B cell (primary cell): Measurements from ENCODE around the gene SEC61A1. TPM values are rescaled to one million over a fixed set of nuclear protein-coding genes. Genes with fewer than 3 reads are reported as not detected.

Source experiments
- ATAC-seq: fragments of 200-7000 bp; cut with Tn5 transposase; one replicate; pipeline ENCODE4 v1.10.0; 2021; ENCODE audit warnings: low read depth, mild to moderate bottlenecking, moderate number of reproducible peaks, moderate library complexity
- CTCF ChIA-PET: fragments of 350-600 bp; sonication (Branson Sonifier 250); formaldehyde crosslinking; loops from one replicate; lab custom pipeline; 2021; ENCODE audit warnings: antibody characterized with exemption, inconsistent platforms; lab: Charles Lee
- POLR2A ChIA-PET: fragments of 350-600 bp; sonication (Branson Sonifier 250); formaldehyde crosslinking; loops from one replicate; lab custom pipeline; 2021; ENCODE audit warnings: antibody characterized with exemption; lab: Charles Lee
- DNase-seq: peaks from one replicate; pipeline ENCODE4 v3.0.0; 2013
- H2AFZ ChIP-seq: 2 replicates; pipeline ENCODE4 v1.6.1; 2012; ENCODE audit warnings: mild to moderate bottlenecking, low read depth, low read length; ENCODE audit not compliant: insufficient read depth, poor library complexity, severe bottlenecking
- H3K27ac ChIP-seq, 2 donors: 1 replicate in 1 of 2; 2 replicates in 1 of 2; pipeline ENCODE4 v1.5.1; 2012 to 2013; ENCODE audit warnings: low read length in 2 of 2, mild to moderate bottlenecking in 2 of 2, moderate library complexity in 1 of 2
- H3K27me3 ChIP-seq, 4 experiments: fragments of 200-600 bp in 1 of 4; sonication (generic) in 1 of 4; replicated peaks in 1 of 4; 1 replicate in 2 of 4; 2 replicates in 2 of 4; pipeline versions ENCODE4 v1.6.1 to v1.7.0; 2013 to 2016; ENCODE audit warnings: low read length in 3 of 4, mild to moderate bottlenecking in 2 of 4, mixed read lengths in 1 of 4, moderate library complexity in 1 of 4; ENCODE audit not compliant: insufficient read depth in 4 of 4, control insufficient read depth in 3 of 4; ENCODE audit errors: control extremely low read depth in 1 of 4
- H3K36me3 ChIP-seq, 2 experiments: replicated peaks in 1 of 2; 1 replicate in 1 of 2; 2 replicates in 1 of 2; pipeline versions ENCODE4 v1.6.1 to v1.7.1; 2013; ENCODE audit warnings: low read length in 1 of 2; ENCODE audit not compliant: insufficient read depth in 2 of 2, control insufficient read depth in 1 of 2; ENCODE audit errors: control extremely low read depth in 1 of 2, extremely low read depth in 1 of 2
- H3K4me1 ChIP-seq, 2 donors: fragments of 200-600 bp in 1 of 2; sonication (generic) in 1 of 2; 1 replicate in 1 of 2; 2 replicates in 1 of 2; pipeline versions ENCODE4 v1.5.1 to v1.6.1; 2013 to 2017; ENCODE audit warnings: low read length in 2 of 2; ENCODE audit not compliant: control insufficient read depth in 2 of 2, insufficient read depth in 2 of 2
- H3K4me2 ChIP-seq: replicated peaks from 2 replicates; pipeline ENCODE3; 2012; ENCODE audit warnings: mild to moderate bottlenecking, low read depth, low read length; ENCODE audit not compliant: poor library complexity, severe bottlenecking
- H3K4me3 ChIP-seq, 5 experiments: fragments of 200-600 bp in 1 of 5; sonication (generic) in 1 of 5; 1 replicate in 3 of 5; 2 replicates in 2 of 5; pipeline versions ENCODE4 v1.5.1 to v1.7.0; 2011 to 2016; ENCODE audit warnings: low read length in 4 of 5, mild to moderate bottlenecking in 4 of 5, low read depth in 2 of 5, control low read depth in 1 of 5, moderate library complexity in 1 of 5; ENCODE audit not compliant: insufficient read depth in 1 of 5; ENCODE audit errors: control extremely low read depth in 1 of 5, extremely low read depth in 1 of 5
- H3K79me2 ChIP-seq: fragments of 200-600 bp; sonication (generic); one replicate; pipeline ENCODE4 v1.6.0; 2016; ENCODE audit warnings: low read length; ENCODE audit not compliant: control insufficient read depth, insufficient read depth
- H3K9ac ChIP-seq: fragments of 200-600 bp; sonication (generic); 2 replicates; pipeline ENCODE4 v1.6.1; 2017; ENCODE audit warnings: mild to moderate bottlenecking, low read length, moderate library complexity
- H3K9me3 ChIP-seq, 3 donors: one replicate each; pipeline versions ENCODE4 v1.6.1 to v1.7.1; 2013; ENCODE audit warnings: low read length in 2 of 3; ENCODE audit not compliant: control insufficient read depth in 2 of 3, insufficient read depth in 1 of 3; ENCODE audit errors: control extremely low read depth in 1 of 3
- H4K20me1 ChIP-seq: 2 replicates; pipeline ENCODE4 v1.6.0; 2012; ENCODE audit warnings: mild to moderate bottlenecking, low read length; ENCODE audit not compliant: insufficient read depth, control insufficient read depth, poor library complexity, severe bottlenecking
- H3K27ac Mint-ChIP-seq: one replicate; pipeline ENCODE4 v1.8.0; 2021; ENCODE audit warnings: mixed read lengths
- H3K27me3 Mint-ChIP-seq: one replicate; pipeline ENCODE4 v1.8.0; 2021; ENCODE audit warnings: mixed read lengths
- H3K4me1 Mint-ChIP-seq: one replicate; pipeline ENCODE4 v1.8.0; 2021; ENCODE audit warnings: mixed read lengths
- H3K4me3 Mint-ChIP-seq: one replicate; pipeline ENCODE4 v1.8.0; 2021; ENCODE audit warnings: mixed read lengths
- H3K9me3 Mint-ChIP-seq: one replicate; pipeline ENCODE4 v1.8.0; 2022; ENCODE audit warnings: mixed read lengths; ENCODE audit not compliant: insufficient read depth
- CTCF ChIP-seq: fragments of 200-600 bp; IDR thresholded peaks from one replicate; pipeline ENCODE4 v1.8.0; 2022; ENCODE audit warnings: antibody characterized with exemption, mild to moderate bottlenecking
- EZH2 ChIP-seq: IDR thresholded peaks from 2 replicates; pipeline ENCODE4 v1.6.1; 2012; ENCODE audit warnings: borderline replicate concordance, low read depth, mild to moderate bottlenecking, moderate library complexity, low read length; ENCODE audit not compliant: insufficient read depth, poor library complexity, severe bottlenecking
- WGBS: methylation state at CpG from one replicate; pipeline ENCODE4 v1.1.5; 2013; ENCODE audit warnings: missing lambda C conversion rate; ENCODE audit not compliant: insufficient coverage; 5-methylcytosine and 5-hydroxymethylcytosine counted together
- intact Hi-C: fragments of 100-400 bp; cut with micrococcal nuclease; formaldehyde crosslinking; loops from one replicate; pipeline ENCODE4 v1.10.0; 2022
- polyA minus RNA-seq: library from RNA; depleted of rRNA, polyadenylated mRNA; stranded (reverse); fragments of >200 nt; gene quantifications from 2 replicates; pipeline ENCODE4 v1.2.3, GENCODE V29; 2012
- polyA plus RNA-seq: library from polyadenylated mRNA; depleted of rRNA; stranded (reverse); fragments of >200 nt; gene quantifications from 2 replicates; pipeline ENCODE4 v1.2.3, GENCODE V29; 2012
- total RNA-seq, 2 donors: library from RNA; stranded (reverse); fragments of 120-200 nt in 1 of 2; gene quantifications; 1 replicate in 1 of 2; 2 replicates in 1 of 2; pipeline versions ENCODE4 v1.2.3 to v1.2.4, GENCODE V29; 2013 to 2022

The SEC61A1 gene
- total RNA-seq (68.9 and 79.4 TPM in 2 replicates), polyA plus RNA-seq (48.4 and 59.7 TPM in 2 replicates), polyA minus RNA-seq (80.3 and 101 TPM in 2 replicates)
- total RNA-seq (2013): 68.0 TPM

GRCh38 chr3:128051837-128052594 lies at the start of gene SEC61A1:
TSS of gene SEC61A1 (plus strand) at chr3:128052437. CDS start at chr3:128052553, 116 bp downstream.
- H3K36me3 ChIP-seq: peaks cover 0 to 25% of the 10 kb centered on the region in 2 experiments
- peaks cover 40% of the 10 kb centered on the region for H3K4me1 Mint-ChIP-seq
- under 1% methylated on average over 90 of the region's 90 CpGs for WGBS
- H3K27ac ChIP-seq: peak within 1 kb of the TSS; percentile 61 to 90
- intact Hi-C loops: loop anchor here (1.0 to 5.0 kb wide), 12 partner anchors 23 to 1840 kb away; partner anchors contain the start of genes ACAD9, KLF15, MCM2 and PLXNA1
- peaks cover 1% of the 10 kb centered on the region for H3K27me3 Mint-ChIP-seq
- POLR2A ChIA-PET: no interaction called here
- H4K20me1 ChIP-seq: peaks cover 17% of the 10 kb centered on the region
- no peaks in the 10 kb centered on the region for H3K27me3 ChIP-seq
- H3K4me3 ChIP-seq: peak within 1 kb of the TSS; percentile 82 to 97 (median 92)
- H3K4me1 ChIP-seq: peaks cover 31 to 32% of the 10 kb centered on the region in 2 donors
- peak within 1 kb of the TSS; percentile 92 for H3K27ac Mint-ChIP-seq
- peak within 1 kb of the TSS; percentile 94 for H3K9ac ChIP-seq
- TF ChIP-seq EZH2: no peak
- H3K9me3 Mint-ChIP-seq: no peaks in the 10 kb centered on the region
- H3K79me2 ChIP-seq: peaks cover 45% of the 10 kb centered on the region
- peak within 1 kb of the TSS; percentile 95 for H2AFZ ChIP-seq
- ATAC-seq (peak; percentile 95), DNase-seq (peak; percentile 95)
- peak within 1 kb of the TSS; percentile 95 for H3K4me3 Mint-ChIP-seq
- CTCF ChIA-PET: interaction anchor here (1.8 kb wide), 1 partner anchor 24 kb away, joined by 6 read pairs; no protein-coding TSS in a partner anchor
- peak within 1 kb of the TSS; percentile 93 for H3K4me2 ChIP-seq
- no peaks in the 10 kb centered on the region for H3K9me3 ChIP-seq

GRCh38 chr3:128004661-128005060 lies 47.6 kb upstream of the SEC61A1 start:
- Histone ChIP-seq H3K9me3 (peaks cover 0 to 4% (median 0%) of the 10 kb centered on the region in 3 donors), H4K20me1 (no peaks in the 10 kb centered on the region), H3K36me3 (no peaks in the 10 kb centered on the region), H3K9ac (no peak overlapping the region), H3K27ac (no peak overlapping the region), H3K27me3 (peaks cover 0 to 5% (median 2%) of the 10 kb centered on the region in 4 experiments), H3K4me1 (no peaks in the 10 kb centered on the region), H3K79me2 (no peaks in the 10 kb centered on the region), H3K4me3 (no peak overlapping the region), H2AFZ (no peak overlapping the region), H3K4me2 (no peak overlapping the region)
- no peak for ATAC-seq
- POLR2A ChIA-PET: no interaction called here
- WGBS: 93% methylated on average over 8 of the region's 8 CpGs
- TF ChIP-seq EZH2: no peak
- no peak for TF ChIP-seq CTCF
- Mint-ChIP-seq H3K9me3 (no peaks in the 10 kb centered on the region), H3K4me1 (no peaks in the 10 kb centered on the region), H3K27ac (no peak overlapping the region), H3K4me3 (no peak overlapping the region), H3K27me3 (no peaks in the 10 kb centered on the region)
- intact Hi-C loops: no loop called here
- DNase-seq: no peak
- CTCF ChIA-PET: no interaction called here
